Mammary epithelial cell (primary cell): ENCODE data around the gene AVPI1.

Experiments used
- CTCF ChIP-seq, 2 donors: IDR thresholded peaks in 1 of 2; conservative IDR thresholded peaks in 1 of 2; 2 replicates each; pipeline ENCODE4 v1.5.1; 2011 to 2012; ENCODE audit warnings: inconsistent platforms in 2 of 2, low read length in 2 of 2, mild to moderate bottlenecking in 2 of 2, control low read depth in 1 of 2, low read depth in 1 of 2; ENCODE audit not compliant: insufficient read depth in 1 of 2; ENCODE audit errors: extremely low read depth in 1 of 2
- EZH2 ChIP-seq: IDR thresholded peaks from 2 replicates; pipeline ENCODE4 v1.6.1; 2012; ENCODE audit warnings: low read length, inconsistent platforms, borderline replicate concordance

DNA sequence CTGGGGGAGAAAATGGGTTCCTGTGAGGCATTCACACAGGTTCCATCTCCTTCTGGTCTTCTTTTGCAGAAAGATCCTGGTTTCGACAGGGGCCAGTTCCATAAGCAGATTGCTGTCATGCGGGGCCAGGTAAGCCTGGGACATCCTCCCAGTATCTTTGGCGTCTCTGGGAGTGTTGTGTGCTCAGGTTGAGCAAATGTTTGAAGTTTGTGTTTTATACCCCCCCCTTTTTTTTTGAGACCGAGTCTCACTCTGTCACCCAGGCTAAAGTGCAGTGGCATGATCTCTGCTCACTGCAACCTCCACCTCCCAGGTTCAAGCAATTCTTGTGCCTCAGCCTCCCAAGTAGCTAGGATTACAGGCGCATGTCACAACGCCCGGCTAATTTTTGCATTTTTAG, 20.0 kb downstream of the AVPI1 start:
- no peak for TF ChIP-seq CTCF (conservative IDR thresholded peaks at IDR 0.05 in 1 of 2, IDR thresholded peaks at IDR 0.05 in 1 of 2; ENCODE audit: extremely low read depth in 1 of 2, insufficient read depth in 1 of 2, low read depth in 1 of 2, low read length in 2 of 2)
- TF ChIP-seq EZH2 = no peak
